ENCODE data around the gene UBE2B.
"Not testable (repeated sequence)": the region's sequence is repeated elsewhere in the genome, so short reads cannot be mapped to it uniquely, and the experiment has no call there.

UBE2B gene

GRCh38 chr5:134403951-134404350, 32.6 kb downstream of the UBE2B start:
- no peak for DNase-seq

GRCh38 chr5:134406390-134406789, 35.0 kb downstream of the UBE2B start:
- no peak for DNase-seq

DNA sequence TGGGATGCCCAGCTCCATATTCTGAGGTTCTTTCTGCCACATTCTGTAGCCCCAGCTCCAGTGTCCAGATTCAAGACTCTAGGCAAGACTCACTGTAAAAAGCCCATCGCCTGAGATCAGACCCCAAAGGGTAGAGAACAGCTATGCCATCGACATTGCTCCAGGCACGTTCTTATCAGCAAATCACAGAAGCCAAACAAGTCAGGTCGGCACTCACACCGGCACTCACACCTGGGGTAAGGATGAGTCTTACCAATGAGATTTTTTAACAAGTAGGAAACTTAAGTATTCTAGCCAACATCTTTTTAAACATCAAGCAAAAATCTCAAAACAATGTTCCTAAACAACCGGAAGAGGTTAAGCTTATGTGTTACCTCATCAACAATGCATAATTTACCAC, 38.0 kb downstream of the UBE2B start:
- no peak for DNase-seq

DNA sequence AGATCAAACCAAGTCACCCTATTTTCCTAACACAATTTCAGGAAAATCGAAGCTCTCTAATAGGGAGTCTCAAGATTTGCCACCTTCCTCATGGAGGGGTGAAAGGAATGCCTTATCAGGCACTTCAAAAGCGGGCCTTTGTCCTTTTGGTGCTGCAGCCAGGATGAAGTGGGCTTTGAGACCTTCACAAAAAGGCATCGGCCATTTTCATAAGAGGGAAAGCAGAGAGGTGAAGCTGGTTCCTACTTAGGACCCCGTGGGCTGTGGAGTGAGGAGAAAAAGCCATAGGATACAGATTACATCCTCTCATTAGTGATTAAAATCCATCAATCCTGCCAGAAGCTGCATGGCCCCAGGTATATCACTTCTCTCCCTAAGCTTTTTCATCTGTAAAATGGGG, 39.5 kb downstream of the UBE2B start:
- DNase-seq, result no peak

DNA sequence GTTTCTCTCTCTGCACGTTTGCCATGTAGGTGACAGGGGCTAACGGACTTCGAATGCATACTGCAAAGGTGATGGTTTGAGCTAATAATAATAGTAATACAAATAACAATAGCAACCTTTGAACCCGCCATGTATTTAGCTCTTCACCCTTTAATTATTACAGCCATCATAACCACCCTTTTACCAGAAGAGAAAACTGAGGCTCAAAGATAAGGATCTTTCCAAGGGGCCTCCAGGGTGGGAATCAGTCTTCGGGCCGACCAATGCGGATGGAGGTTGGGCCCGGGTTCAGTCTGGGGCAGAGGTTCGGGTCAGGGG, 39.8 kb downstream of the UBE2B start:
- DNase-seq, result no peak

GRCh38 chr5:134411546-134412266, 40.3 kb downstream of the UBE2B start, which contains the start of gene CDKN2AIPNL:
Gene CDKN2AIPNL, minus strand, starts transcription at chr5:134411881. Its CDS starts 27 bp downstream, at chr5:134411854.
- peak; percentile 73 for DNase-seq

- no peak for DNase-seq
Observed at GRCh38 chr5:134413046-134413445, 41.7 kb downstream of the UBE2B start.

DNA sequence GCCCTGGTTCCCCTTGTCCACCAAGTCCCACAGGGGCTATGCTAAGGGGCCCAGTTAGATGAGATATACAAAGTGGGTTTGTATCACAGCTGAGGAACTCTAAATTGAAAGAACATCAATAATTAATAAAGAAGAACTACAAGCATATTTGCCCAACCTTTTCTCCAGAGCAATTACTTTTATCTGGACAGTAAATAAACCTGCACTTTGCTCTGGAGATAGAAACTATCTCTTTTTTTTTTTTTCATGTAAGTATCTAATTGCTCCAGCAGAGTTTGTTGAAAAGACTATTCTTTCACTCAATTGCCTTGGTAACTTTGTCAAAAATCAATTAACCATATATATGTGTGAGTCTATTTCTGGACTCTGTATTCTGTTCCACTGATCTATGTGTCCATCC, 46.3 kb downstream of the UBE2B start:
- DNase-seq, result no peak

DNA sequence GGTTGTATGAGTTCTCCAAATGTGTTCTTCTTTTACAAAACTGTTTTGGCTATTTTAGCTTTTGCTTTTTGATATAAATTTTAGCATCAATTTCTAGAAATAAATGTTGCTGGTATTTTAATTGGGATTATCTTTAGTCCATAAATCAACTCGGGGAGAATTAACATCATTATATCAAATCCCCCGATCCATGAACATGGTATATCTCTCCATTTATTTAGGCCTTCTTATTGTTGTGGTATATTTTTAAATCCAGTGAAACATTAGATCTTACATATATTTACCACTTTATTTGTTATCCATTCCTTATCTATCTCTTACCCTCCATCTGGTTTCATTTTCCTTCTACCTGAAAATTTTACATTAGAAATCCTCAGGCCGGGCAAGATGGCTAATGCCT, 47.6 kb downstream of the UBE2B start:
- no peak for DNase-seq

GRCh38 chr5:134420343-134420742, 49.0 kb downstream of the UBE2B start:
- DNase-seq, result no peak

DNA sequence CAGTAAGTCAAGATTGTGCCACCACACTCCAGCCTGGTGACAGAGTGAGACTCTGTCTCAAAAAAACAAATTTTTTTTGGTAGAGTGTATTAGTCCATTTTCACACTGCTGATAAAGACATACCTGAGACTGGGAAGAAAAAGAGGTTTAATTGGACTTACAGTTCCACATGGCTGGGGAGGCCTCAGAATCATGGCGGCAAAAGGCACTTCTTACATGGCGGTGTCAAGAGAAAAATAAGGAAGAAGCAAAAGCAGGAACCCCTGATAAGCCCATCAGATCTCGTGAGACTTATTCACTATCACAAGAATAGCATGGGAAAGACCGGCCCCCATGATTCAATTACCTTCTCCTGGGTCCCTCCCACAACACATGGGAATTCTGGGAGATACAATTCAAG, 49.7 kb downstream of the UBE2B start:
- DNase-seq, result not testable (repeated sequence)

GRCh38 chr5:134422791-134423365, 51.5 kb downstream of the UBE2B start:
- DNase-seq, result no peak

DNA sequence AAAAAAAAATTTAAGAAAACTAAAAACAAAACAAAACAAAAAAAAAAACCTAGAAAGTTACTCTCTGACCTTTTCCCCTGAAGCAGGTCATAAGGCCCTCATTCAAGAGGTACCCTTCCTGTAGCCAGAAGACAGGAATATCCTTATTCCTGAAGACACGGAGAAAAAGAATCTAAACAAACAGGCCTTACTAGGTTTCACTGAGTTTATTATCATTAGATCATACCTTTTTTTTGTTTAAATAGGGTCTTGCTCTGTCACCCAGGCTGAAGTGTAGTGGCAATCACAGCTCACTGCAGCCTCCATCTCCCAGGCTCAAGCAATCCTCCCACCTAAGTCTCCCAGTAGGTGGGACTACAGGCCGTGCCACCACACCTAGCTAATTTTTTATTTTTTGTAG, 52.0 kb downstream of the UBE2B start:
- DNase-seq, result no peak

- DNase-seq, result no peak
Observed at GRCh38 chr5:134426361-134426760, 55.0 kb downstream of the UBE2B start.

DNA sequence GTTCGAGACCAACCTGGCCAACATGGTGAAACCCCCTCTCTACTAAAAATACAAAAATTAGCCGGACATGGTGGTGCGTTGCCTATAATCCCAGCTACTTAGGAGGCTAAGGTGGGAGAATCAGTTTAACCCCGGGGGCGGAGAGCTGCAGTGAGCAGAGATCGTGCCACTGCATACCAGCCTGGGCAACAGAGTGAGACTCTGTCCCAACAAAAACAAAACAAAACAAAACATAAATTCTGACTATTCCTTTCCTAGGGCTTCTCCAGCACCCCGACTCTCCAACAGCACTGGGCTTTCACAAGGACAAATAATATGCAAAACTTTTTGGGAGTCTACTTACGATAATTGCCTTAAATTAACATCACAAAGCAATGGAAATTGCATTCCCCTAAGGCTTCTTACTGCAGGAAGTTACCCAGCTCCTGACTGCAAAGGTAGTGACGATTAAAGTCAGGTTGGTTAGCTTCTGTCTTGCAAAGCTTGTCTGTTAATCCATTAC, 56.2 kb downstream of the UBE2B start:
- no peak for DNase-seq

DNA sequence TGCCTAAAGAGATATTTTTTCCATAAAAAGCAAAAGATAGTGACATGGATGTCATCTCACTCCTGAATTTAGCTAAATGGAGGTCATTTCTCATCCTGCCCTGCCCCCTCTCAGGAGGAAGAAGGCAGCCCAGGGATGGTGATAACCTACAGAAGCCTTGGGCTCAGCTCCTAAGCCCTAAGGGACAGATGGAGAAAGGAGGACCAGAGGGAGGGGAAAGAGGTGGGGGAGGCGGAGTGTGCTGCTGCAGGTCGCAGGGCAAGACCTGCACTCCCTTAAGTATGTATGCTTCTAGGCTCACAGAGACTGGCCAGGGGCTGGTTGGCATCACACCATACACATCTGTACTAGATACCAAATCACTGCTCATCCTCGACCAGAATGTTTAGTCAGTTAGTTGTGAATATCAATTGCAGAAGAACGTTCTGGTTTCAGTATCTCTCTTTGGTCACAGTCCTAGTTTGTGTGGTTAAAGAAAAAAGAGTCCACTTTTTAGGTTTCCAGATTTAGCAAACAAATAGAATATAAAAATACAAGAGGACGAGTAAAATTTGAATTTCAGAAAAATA, 58.7 kb downstream of the UBE2B start:
- DNase-seq, result no peak

- no peak for DNase-seq
Observed at GRCh38 chr5:134432174-134432573, 60.8 kb downstream of the UBE2B start.

GRCh38 chr5:134432677-134433359, 61.4 kb downstream of the UBE2B start:
- no peak for DNase-seq

DNA sequence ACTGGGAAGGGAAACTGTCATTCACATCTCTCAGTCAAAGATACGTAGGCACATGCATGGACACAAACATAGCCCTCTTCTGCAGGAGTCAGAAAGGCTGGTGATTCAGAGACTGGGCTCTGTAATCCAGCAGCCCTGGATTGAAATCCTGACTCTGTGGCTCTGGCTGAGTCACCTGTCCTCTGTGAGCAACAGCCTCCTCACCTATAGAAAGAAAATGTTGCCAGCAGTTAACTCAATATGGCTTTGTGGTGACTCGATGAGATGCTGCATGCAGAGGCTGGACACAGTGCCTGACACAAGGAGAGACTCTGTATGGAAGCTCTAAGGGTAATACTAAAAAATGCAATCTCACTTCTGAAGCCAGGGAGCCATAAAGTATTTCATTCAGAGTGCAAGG, 64.2 kb downstream of the UBE2B start:
- no peak for DNase-seq

- DNase-seq, result no peak
Observed at GRCh38 chr5:134436523-134437339, 65.4 kb downstream of the UBE2B start.

- DNase-seq, result no peak
Observed at GRCh38 chr5:134437340-134437846, 66.0 kb downstream of the UBE2B start.

- no peak for DNase-seq
Observed at GRCh38 chr5:134437847-134438581, 66.6 kb downstream of the UBE2B start.
